ENCODE measurements around the gene AKR7A2.

DNA sequence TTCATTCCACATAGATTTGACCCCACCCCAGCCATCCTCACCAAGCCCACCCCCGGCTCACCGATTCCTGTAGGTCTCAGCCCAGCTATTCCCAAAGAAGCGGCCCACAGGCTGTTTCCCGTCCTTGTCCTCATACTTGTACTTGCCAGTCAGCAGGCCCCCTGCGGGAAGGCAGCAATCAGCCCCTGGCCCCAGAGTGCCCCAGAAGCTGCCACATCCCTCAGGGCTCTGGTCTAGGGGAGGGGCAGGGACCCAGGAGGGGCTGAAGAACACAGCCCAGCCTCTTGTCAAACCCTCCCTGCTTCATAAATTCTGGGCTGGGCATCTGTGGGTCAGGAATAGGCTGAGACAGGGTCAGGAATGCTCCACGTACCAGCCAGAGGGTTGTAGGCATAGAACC is 5.0 kb downstream of the AKR7A2 start:
- TF ChIP-seq, protein P1, sequence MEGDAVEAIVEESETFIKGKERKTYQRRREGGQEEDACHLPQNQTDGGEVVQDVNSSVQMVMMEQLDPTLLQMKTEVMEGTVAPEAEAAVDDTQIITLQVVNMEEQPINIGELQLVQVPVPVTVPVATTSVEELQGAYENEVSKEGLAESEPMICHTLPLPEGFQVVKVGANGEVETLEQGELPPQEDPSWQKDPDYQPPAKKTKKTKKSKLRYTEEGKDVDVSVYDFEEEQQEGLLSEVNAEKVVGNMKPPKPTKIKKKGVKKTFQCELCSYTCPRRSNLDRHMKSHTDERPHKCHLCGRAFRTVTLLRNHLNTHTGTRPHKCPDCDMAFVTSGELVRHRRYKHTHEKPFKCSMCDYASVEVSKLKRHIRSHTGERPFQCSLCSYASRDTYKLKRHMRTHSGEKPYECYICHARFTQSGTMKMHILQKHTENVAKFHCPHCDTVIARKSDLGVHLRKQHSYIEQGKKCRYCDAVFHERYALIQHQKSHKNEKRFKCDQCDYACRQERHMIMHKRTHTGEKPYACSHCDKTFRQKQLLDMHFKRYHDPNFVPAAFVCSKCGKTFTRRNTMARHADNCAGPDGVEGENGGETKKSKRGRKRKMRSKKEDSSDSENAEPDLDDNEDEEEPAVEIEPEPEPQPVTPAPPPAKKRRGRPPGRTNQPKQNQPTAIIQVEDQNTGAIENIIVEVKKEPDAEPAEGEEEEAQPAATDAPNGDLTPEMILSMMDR (IDR thresholded peaks at IDR 0.05) = no peak
- no peak for TF ChIP-seq POLR2A (IDR thresholded peaks at IDR 0.05)
